Smooth muscle cell (in vitro differentiated cells): ENCODE data around the gene FN3K. TPM values are rescaled to one million over a fixed set of nuclear protein-coding genes. Genes with fewer than 3 reads are reported as not detected.
A peak's percentile ranks its signal among the peaks of the same experiment; 100 is the strongest.

Source experiments
- DNase-seq: peaks from one replicate; lab custom pipeline; 2025; ENCODE audit not compliant: unreplicated experiment; lab: John Stamatoyannopoulos, UW
- H2AFZ ChIP-seq: fragments of 200-600 bp; sonication (generic); 2 replicates; pipeline ENCODE4 v1.6.0; 2016; ENCODE audit warnings: antibody characterized with exemption, low read depth, mild to moderate bottlenecking
- H3F3A ChIP-seq: fragments of 200-600 bp; sonication (generic); 2 replicates; pipeline ENCODE4 v1.6.0; 2017; ENCODE audit warnings: antibody characterized with exemption, low read depth
- H3K27ac ChIP-seq: fragments of 200-600 bp; sonication (generic); 2 replicates; pipeline ENCODE4 v1.5.1; 2016; ENCODE audit warnings: low read depth, mild to moderate bottlenecking
- H3K27me3 ChIP-seq: fragments of 200-600 bp; sonication (generic); 2 replicates; pipeline ENCODE4 v1.6.1; 2016; ENCODE audit warnings: low read depth, mild to moderate bottlenecking
- H3K36me3 ChIP-seq: fragments of 200-600 bp; sonication (generic); 2 replicates; pipeline ENCODE4 v1.5.1; 2016; ENCODE audit warnings: low read depth
- H3K4me1 ChIP-seq: fragments of 200-600 bp; sonication (generic); 2 replicates; pipeline ENCODE4 v1.5.1; 2016; ENCODE audit warnings: low read depth
- H3K4me2 ChIP-seq: fragments of 200-600 bp; sonication (generic); 2 replicates; pipeline ENCODE4 v1.6.0; 2016; ENCODE audit warnings: mild to moderate bottlenecking
- H3K4me3 ChIP-seq: fragments of 200-600 bp; sonication (generic); 2 replicates; pipeline ENCODE4 v1.5.1; 2016; ENCODE audit warnings: mild to moderate bottlenecking
- H3K79me2 ChIP-seq: fragments of 200-600 bp; sonication (generic); 2 replicates; pipeline ENCODE4 v1.6.0; 2016; ENCODE audit warnings: low read depth, mild to moderate bottlenecking
- H3K9ac ChIP-seq: fragments of 200-600 bp; sonication (generic); 2 replicates; pipeline ENCODE4 v1.6.0; 2016; ENCODE audit warnings: low read depth
- H3K9me3 ChIP-seq: fragments of 200-600 bp; sonication (generic); replicated peaks from 2 replicates; pipeline ENCODE4 v1.5.1; 2016; ENCODE audit warnings: low read depth
- H4K20me1 ChIP-seq: fragments of 200-600 bp; sonication (generic); 2 replicates; pipeline ENCODE4 v1.6.0; 2016; ENCODE audit warnings: low read depth
- WGBS: methylation state at CpG from one replicate; pipeline ENCODE4 v1.1.7; 2016; ENCODE audit warnings: low lambda C conversion rate; 5-methylcytosine and 5-hydroxymethylcytosine counted together
- polyA plus RNA-seq: library from polyadenylated mRNA; unstranded; fragments of >200 nt; fragmentation: Nextera tagmentation; extraction: Ambion mirVana; gene quantifications from 2 replicates; pipeline ENCODE4 v1.2.1, GENCODE V29; 2016
- total RNA-seq: library from RNA; depleted of rRNA; stranded (reverse); fragments of >200 nt; gene quantifications from 2 replicates; pipeline ENCODE4 v1.2.3, GENCODE V29; 2014
- TF ChIP-seq, protein P1 (sequence below): fragments of 200-600 bp; sonication (generic); IDR thresholded peaks from 2 replicates; pipeline ENCODE4 v1.5.1; 2017; ENCODE audit warnings: borderline replicate concordance, mild to moderate bottlenecking, antibody characterized with exemption; ENCODE audit not compliant: insufficient read depth, poor library complexity, severe bottlenecking

Gene FN3K
- total and polyA plus RNA-seq, 2 experiments from 2014 or later: 0.94 to 1.2 TPM

DNA sequence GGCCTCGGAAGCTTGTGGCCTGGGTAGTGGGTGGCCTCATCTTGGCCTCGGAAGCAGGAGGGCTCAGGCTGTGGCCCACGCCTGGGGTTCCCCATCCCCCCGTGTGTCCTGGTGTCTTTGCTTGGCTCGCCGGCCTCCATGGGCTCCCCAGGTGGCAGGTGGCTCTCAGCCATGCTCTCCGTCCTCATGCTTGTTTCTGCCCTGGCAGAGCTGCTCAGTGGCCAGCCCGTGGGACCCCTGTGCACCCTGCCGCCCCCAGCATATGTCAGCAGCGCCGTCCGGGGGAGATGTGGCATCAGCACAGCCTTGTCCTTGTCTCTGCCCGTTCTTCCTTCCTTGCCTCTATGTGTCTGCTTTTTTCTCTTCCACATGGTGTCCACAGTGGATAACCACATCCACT, 55.0 kb downstream of the FN3K start:
- TF ChIP-seq, protein P1, sequence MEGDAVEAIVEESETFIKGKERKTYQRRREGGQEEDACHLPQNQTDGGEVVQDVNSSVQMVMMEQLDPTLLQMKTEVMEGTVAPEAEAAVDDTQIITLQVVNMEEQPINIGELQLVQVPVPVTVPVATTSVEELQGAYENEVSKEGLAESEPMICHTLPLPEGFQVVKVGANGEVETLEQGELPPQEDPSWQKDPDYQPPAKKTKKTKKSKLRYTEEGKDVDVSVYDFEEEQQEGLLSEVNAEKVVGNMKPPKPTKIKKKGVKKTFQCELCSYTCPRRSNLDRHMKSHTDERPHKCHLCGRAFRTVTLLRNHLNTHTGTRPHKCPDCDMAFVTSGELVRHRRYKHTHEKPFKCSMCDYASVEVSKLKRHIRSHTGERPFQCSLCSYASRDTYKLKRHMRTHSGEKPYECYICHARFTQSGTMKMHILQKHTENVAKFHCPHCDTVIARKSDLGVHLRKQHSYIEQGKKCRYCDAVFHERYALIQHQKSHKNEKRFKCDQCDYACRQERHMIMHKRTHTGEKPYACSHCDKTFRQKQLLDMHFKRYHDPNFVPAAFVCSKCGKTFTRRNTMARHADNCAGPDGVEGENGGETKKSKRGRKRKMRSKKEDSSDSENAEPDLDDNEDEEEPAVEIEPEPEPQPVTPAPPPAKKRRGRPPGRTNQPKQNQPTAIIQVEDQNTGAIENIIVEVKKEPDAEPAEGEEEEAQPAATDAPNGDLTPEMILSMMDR: no peak
- Histone ChIP-seq H3K27me3 (no peaks in the 10 kb centered on the region), H3K79me2 (peaks cover 9% of the 10 kb centered on the region), H3F3A (no peaks in the 10 kb centered on the region), H3K4me1 (no peaks in the 10 kb centered on the region), H3K9ac (no peak overlapping the region), H3K36me3 (no peaks in the 10 kb centered on the region), H2AFZ (no peak overlapping the region), H4K20me1 (no peaks in the 10 kb centered on the region), H3K27ac (peak overlapping the region; percentile 68), H3K9me3 (no peaks in the 10 kb centered on the region), H3K4me2 (no peak overlapping the region), H3K4me3 (no peak overlapping the region)
- WGBS: 96% methylated on average over 13 of the region's 13 CpGs
- no peak for DNase-seq

DNA sequence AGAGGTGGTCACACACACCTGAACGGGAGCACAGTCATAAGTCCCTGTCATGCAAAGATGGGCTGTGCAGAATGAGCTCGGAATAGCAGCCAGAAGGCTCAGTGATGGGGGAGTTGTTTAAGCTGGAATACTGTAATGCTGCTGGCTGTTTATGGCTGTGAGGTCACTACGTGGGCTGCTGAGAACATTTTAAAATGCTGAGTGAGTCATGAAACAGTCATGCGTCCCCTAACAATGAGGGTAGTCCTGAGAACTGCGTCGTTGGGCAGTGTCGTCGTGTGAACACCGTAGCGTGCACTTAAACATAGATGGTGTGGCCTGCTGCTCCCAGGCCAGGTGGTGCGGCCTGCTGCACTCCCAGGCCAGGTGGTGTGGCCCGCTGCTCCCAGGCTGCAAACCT, 56.1 kb downstream of the FN3K start:
- H3K4me2 ChIP-seq: no peak overlapping the region
- WGBS: 17% methylated on average over 12 of the region's 12 CpGs
- H3K4me3 ChIP-seq: no peak overlapping the region

DNA sequence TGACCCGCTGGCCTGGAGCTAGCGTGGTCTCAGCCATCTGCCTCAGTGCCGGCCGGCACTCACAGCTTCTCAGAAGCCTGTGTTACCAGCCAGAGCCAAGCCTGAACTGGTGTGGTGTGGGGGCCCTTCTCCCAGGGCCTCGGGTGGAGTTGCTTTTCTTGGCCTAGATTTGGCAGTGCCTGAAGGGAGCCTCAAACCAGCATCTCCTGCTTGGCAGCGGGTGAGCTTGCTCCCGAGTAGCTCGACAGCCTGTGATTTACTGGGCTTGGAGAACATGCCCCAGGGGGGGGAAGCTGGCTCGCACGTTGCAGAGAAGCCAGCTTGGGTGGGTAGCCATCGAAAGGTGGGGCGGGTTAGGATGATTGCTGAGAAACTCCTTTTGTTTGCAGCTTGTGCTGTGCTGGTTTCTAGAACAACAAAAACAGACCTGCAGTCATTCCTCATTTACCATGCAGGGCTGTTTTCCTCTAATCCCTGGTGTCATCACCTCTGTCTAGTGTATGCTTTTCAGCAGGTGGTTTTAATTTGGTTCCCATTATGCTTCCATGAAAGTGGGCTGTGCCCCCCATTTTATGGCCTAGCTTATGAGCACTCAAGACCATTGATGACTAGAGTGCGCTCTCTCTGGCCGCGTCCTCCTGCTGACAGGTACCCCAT, 58.7 kb downstream of the FN3K start:
- no peak overlapping the region for H3K4me3 ChIP-seq
- no peak overlapping the region for H3K4me2 ChIP-seq
- WGBS: 83% methylated on average over 15 of the region's 15 CpGs
- H3K27ac ChIP-seq: peak overlapping the region; percentile 46
- H3K79me2 ChIP-seq: peaks cover 9% of the 10 kb centered on the region
- TF ChIP-seq, protein P1: no peak
- H3K27me3 ChIP-seq: no peaks in the 10 kb centered on the region
- H3K9ac ChIP-seq: no peak overlapping the region
- H2AFZ ChIP-seq: no peak overlapping the region
- H3K9me3 ChIP-seq: no peaks in the 10 kb centered on the region
- no peaks in the 10 kb centered on the region for H3K36me3 ChIP-seq
- no peak for DNase-seq
- no peaks in the 10 kb centered on the region for H3F3A ChIP-seq
- H3K4me1 ChIP-seq: no peaks in the 10 kb centered on the region
- H4K20me1 ChIP-seq: no peaks in the 10 kb centered on the region

More for the DNA sequence above, 56.1 kb downstream of the FN3K start:
- no peaks in the 10 kb centered on the region for H3F3A ChIP-seq
- peaks cover 9% of the 10 kb centered on the region for H3K79me2 ChIP-seq
- no peaks in the 10 kb centered on the region for H4K20me1 ChIP-seq
- H2AFZ ChIP-seq: no peak overlapping the region
- H3K9me3 ChIP-seq: no peaks in the 10 kb centered on the region
- H3K4me1 ChIP-seq: no peaks in the 10 kb centered on the region
- H3K36me3 ChIP-seq: no peaks in the 10 kb centered on the region
- DNase-seq: no peak
- H3K9ac ChIP-seq: peak overlapping the region; percentile 23
- H3K27me3 ChIP-seq: no peaks in the 10 kb centered on the region
- H3K27ac ChIP-seq: peak overlapping the region; percentile 68
- TF ChIP-seq, protein P1: no peak
